ENCODE results near the gene OR2L5. TPM values are rescaled to one million over a fixed set of nuclear protein-coding genes. Genes with fewer than 3 reads are reported as not detected.

Gene OR2L5
- polyA plus RNA-seq, 1 donor, result not detected

GRCh38 chr1:248045209-248045608, 31.7 kb downstream of the OR2L5 start:
- Histone ChIP-seq H3K36me3 (ENCODE audit: control insufficient read depth, insufficient read depth, low read length) (no peaks in the 10 kb centered on the region), H3K27ac (ENCODE audit: low read length) (no peak overlapping the region), H3K9me3 (ENCODE audit: control insufficient read depth, low read depth, low read length) (peaks cover 4% of the 10 kb centered on the region), H3K4me3 (ENCODE audit: low read length) (no peak overlapping the region), H3K4me1 (ENCODE audit: control insufficient read depth, insufficient read depth, low read length) (no peaks in the 10 kb centered on the region), H3K27me3 (ENCODE audit: control insufficient read depth, insufficient read depth, low read length) (no peaks in the 10 kb centered on the region)
- DNase-seq, result no peak
- WGBS (ENCODE audit: insufficient coverage, low lambda C conversion rate), result 86% methylated on average over 2 of the region's 5 CpGs

DNA sequence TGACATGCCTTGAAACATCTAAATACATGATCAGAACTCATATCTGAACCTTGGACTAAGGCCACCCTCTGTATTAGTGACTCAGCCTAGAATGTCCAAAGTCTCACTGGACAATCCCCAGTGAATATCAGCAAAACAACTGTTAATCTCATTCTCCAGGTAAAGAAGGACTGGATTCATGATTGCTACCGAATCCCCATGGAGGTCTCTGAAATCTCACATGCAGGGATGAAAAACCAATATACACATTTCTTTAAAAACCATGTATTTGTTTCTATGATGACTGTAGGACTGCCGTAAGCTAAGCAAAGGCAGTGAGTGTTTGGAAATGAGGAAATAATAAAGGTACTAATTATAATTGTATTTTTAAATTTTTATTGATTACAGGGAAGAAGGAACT, 33.1 kb downstream of the OR2L5 start, which contains the start of gene OR2L3:
Gene OR2L3, plus strand, starts transcription at position 301 of the 400 bp plus-strand sequence. CDS start 13,846 bp downstream, outside the sequence.
- Histone ChIP-seq H3K36me3 (ENCODE audit: control insufficient read depth, insufficient read depth, low read length) (no peaks in the 10 kb centered on the region), H3K27ac (ENCODE audit: low read length) (no peak within 1 kb of the TSS), H3K27me3 (ENCODE audit: control insufficient read depth, insufficient read depth, low read length) (no peaks in the 10 kb centered on the region), H3K4me1 (ENCODE audit: control insufficient read depth, insufficient read depth, low read length) (no peaks in the 10 kb centered on the region), H3K4me3 (ENCODE audit: low read length) (no peak within 1 kb of the TSS), H3K9me3 (ENCODE audit: control insufficient read depth, low read depth, low read length) (peaks cover 4% of the 10 kb centered on the region)
- WGBS (ENCODE audit: insufficient coverage, low lambda C conversion rate), result 86% methylated on average over 1 of the region's 2 CpGs
- no peak for DNase-seq

DNA sequence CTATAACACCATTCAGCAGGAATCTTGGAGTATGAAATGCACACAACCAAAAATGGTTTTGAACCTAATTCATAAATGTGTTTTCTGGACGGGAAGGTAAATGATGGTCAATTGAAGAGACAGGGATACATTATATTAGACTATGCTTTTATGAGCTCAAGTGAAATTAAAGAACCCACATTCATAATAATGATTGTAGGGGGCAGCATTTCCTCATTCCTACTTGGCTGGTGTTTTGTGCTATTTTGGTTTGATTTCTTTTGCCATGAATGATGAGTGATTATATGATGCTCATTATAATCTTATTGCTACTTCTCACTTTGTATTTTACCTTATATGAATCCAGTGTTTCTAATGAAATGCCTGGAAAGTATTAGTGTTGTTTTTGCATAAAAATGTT, 33.5 kb downstream of the OR2L5 start:
- no peaks in the 10 kb centered on the region for H3K4me1 ChIP-seq (ENCODE audit: control insufficient read depth, insufficient read depth, low read length)
- no CpG with 5 or more reads among the region's 1 CpG for WGBS (ENCODE audit: insufficient coverage, low lambda C conversion rate)
- DNase-seq, result no peak
- H3K9me3 ChIP-seq (ENCODE audit: control insufficient read depth, low read depth, low read length), result peaks cover 4% of the 10 kb centered on the region
- H3K4me3 ChIP-seq (ENCODE audit: low read length), result no peak overlapping the region
- H3K36me3 ChIP-seq (ENCODE audit: control insufficient read depth, insufficient read depth, low read length), result no peaks in the 10 kb centered on the region
- no peak overlapping the region for H3K27ac ChIP-seq (ENCODE audit: low read length)
- no peaks in the 10 kb centered on the region for H3K27me3 ChIP-seq (ENCODE audit: control insufficient read depth, insufficient read depth, low read length)

GRCh38 chr1:248054671-248055070, 41.2 kb downstream of the OR2L5 start:
- DNase-seq, result no peak
- Histone ChIP-seq H3K9me3 (ENCODE audit: control insufficient read depth, low read depth, low read length) (peaks cover 9% of the 10 kb centered on the region), H3K27me3 (ENCODE audit: control insufficient read depth, insufficient read depth, low read length) (no peaks in the 10 kb centered on the region), H3K27ac (ENCODE audit: low read length) (no peak overlapping the region), H3K4me1 (ENCODE audit: control insufficient read depth, insufficient read depth, low read length) (no peaks in the 10 kb centered on the region), H3K4me3 (ENCODE audit: low read length) (no peak overlapping the region), H3K36me3 (ENCODE audit: control insufficient read depth, insufficient read depth, low read length) (no peaks in the 10 kb centered on the region)

DNA sequence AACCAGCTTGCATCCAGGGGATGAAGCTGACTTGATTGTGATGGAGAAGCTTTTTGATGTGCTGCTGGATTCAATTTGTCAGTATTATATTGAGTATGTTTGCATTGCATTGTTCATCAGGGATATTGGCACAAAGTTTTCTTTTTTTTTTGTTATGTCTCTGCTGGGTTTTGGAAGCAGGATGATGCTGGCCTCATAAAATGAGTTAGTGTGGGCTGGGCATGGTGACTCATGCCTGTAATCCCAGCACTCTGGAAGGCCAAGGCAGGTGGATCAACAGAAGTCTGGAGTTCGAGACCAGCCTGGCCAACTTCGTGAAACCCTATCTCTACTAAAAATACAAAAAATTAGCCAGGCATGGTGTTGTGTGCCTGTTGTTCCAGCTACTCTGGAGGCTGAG, 41.8 kb downstream of the OR2L5 start:
- Histone ChIP-seq H3K4me3 (ENCODE audit: low read length) (no peak overlapping the region), H3K36me3 (ENCODE audit: control insufficient read depth, insufficient read depth, low read length) (no peaks in the 10 kb centered on the region), H3K9me3 (ENCODE audit: control insufficient read depth, low read depth, low read length) (peaks cover 9% of the 10 kb centered on the region), H3K4me1 (ENCODE audit: control insufficient read depth, insufficient read depth, low read length) (no peaks in the 10 kb centered on the region), H3K27me3 (ENCODE audit: control insufficient read depth, insufficient read depth, low read length) (no peaks in the 10 kb centered on the region), H3K27ac (ENCODE audit: low read length) (no peak overlapping the region)
- WGBS (ENCODE audit: insufficient coverage, low lambda C conversion rate), result no CpG with 5 or more reads among the region's 2 CpGs
- DNase-seq, result no peak

DNA sequence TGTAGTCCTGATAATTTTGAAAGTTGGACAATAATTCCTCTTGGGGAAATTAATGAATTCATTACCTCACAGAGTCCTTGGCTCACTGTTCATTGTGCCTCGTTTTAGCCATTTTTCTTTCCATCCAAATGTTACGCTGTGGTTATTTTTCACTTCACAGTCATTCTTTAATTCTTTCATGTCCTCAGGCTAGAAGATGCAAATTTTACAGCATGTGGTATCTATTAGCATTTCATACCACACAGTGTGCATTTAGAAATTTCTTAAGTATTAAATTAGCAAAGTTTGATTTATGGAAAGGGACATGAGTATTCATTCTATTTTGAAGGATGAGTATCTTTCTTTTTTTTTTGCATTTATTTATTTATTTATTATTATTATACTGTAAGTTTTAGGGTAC, 51.6 kb downstream of the OR2L5 start:
- no peaks in the 10 kb centered on the region for H3K9me3 ChIP-seq (ENCODE audit: control insufficient read depth, low read depth, low read length)
- no peaks in the 10 kb centered on the region for H3K27me3 ChIP-seq (ENCODE audit: control insufficient read depth, insufficient read depth, low read length)
- 90% methylated on average over 2 of the region's 2 CpGs for WGBS (ENCODE audit: insufficient coverage, low lambda C conversion rate)
- no peaks in the 10 kb centered on the region for H3K4me1 ChIP-seq (ENCODE audit: control insufficient read depth, insufficient read depth, low read length)
- no peak overlapping the region for H3K4me3 ChIP-seq (ENCODE audit: low read length)
- H3K36me3 ChIP-seq (ENCODE audit: control insufficient read depth, insufficient read depth, low read length), result no peaks in the 10 kb centered on the region
- DNase-seq, result no peak
- no peak overlapping the region for H3K27ac ChIP-seq (ENCODE audit: low read length)

DNA sequence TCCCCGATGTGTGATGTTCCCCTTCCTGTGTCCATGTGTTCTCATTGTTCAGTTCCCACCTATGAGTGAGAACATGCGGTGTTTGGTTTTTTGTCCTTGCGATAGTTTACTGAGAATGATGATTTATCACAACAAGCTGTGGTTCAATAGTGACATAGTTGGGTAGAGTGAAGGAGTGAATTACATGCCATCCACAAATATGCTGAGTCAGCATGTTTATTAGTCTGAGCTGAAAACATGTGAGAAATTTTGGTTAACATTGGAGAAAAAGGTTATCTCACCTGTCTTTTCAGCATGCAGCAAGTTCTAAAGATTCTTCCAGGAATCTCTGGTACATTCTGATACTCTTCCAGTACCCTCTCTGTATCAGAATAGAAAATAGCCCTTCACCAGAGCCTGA, 52.1 kb downstream of the OR2L5 start:
- no CpG with 5 or more reads among the region's 3 CpGs for WGBS (ENCODE audit: insufficient coverage, low lambda C conversion rate)

More for the DNA sequence above, 52.1 kb downstream of the OR2L5 start:
- Histone ChIP-seq H3K36me3 (ENCODE audit: control insufficient read depth, insufficient read depth, low read length) (no peaks in the 10 kb centered on the region), H3K4me3 (ENCODE audit: low read length) (no peak overlapping the region), H3K27ac (ENCODE audit: low read length) (no peak overlapping the region), H3K27me3 (ENCODE audit: control insufficient read depth, insufficient read depth, low read length) (no peaks in the 10 kb centered on the region), H3K9me3 (ENCODE audit: control insufficient read depth, low read depth, low read length) (no peaks in the 10 kb centered on the region), H3K4me1 (ENCODE audit: control insufficient read depth, insufficient read depth, low read length) (no peaks in the 10 kb centered on the region)
- no peak for DNase-seq

Other genes starting within 250 kb of the OR2L5 start
- not detected for gene OR14A16, start 189.5 kb upstream of the OR2L5 start, polyA plus RNA-seq
- not detected for gene OR11L1, start 171.8 kb upstream of the OR2L5 start, polyA plus RNA-seq
- gene TRIM58, start 156.5 kb upstream of the OR2L5 start, polyA plus RNA-seq, result 2.1 TPM
- gene OR2W3, start 118.1 kb upstream of the OR2L5 start, polyA plus RNA-seq, result 0.51 TPM
- gene OR2T8, start 93.4 kb upstream of the OR2L5 start, polyA plus RNA-seq, result 0.09 TPM
- gene OR2AJ1, start 88.8 kb upstream of the OR2L5 start, polyA plus RNA-seq, result not detected
- gene OR2L8, start 64.8 kb upstream of the OR2L5 start, polyA plus RNA-seq, result not detected
- gene OR2AK2, start 48.4 kb upstream of the OR2L5 start, polyA plus RNA-seq, result not detected
- gene OR2L2, start 16.4 kb downstream of the OR2L5 start, polyA plus RNA-seq, result 0.52 TPM
- gene OR2L3, start 33.2 kb downstream of the OR2L5 start, polyA plus RNA-seq, result not detected
- gene OR2L13, start 81.5 kb downstream of the OR2L5 start, polyA plus RNA-seq, result 0.09 TPM
- not detected for gene OR2M5, start 131.5 kb downstream of the OR2L5 start, polyA plus RNA-seq
- not detected for gene OR2M2, start 161.2 kb downstream of the OR2L5 start, polyA plus RNA-seq
- not detected for gene OR2M3, start 183.6 kb downstream of the OR2L5 start, polyA plus RNA-seq
- gene OR2M4, start 217.8 kb downstream of the OR2L5 start, polyA plus RNA-seq, result not detected